HL-60/S4 treated with phorbol 12-myristate 13-acetate at 8.2 ng/mL for 4 days and 3 days (cell line): ENCODE measurements around the gene SLC48A1.

Source experiments
- in situ Hi-C: fragments of 300-500 bp; cut with MboI; formaldehyde crosslinking; loops from 2 replicates; pipeline ENCODE4 v1.15.0; 2022; ENCODE audit warnings: low sequenced_read_pairs

The SLC48A1 gene

GRCh38 chr12:47773858-47774580, 981 bp downstream of the SLC48A1 start:
- in situ Hi-C loops = loop anchor here (10.0 kb wide), 1 partner anchor 49 kb away; the partner anchor contains the start of gene ENDOU

DNA sequence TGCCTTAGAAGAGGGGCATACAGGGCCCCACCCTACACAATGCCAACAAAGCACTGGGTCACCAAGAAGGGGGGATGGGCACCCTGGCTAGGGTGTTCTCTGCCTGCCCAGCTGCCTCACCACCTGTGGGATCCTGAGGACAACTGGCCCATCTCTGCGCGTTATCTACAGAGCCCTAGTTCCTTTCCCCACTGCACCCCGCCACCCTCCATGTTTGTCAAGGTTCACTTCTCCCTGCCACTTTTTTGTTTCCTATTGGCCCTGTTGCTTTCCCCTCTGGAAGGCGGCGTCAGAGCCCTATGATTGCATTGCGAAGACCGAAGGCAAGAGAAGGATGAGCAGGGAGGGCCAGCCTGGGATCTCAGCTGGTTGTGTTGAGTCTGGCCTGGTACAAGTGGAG, 1.6 kb downstream of the SLC48A1 start:
- in situ Hi-C loops = loop anchor here (10.0 kb wide), 1 partner anchor 50 kb away; the partner anchor contains the start of gene ENDOU

GRCh38 chr12:47775100-47775911, 2.3 kb downstream of the SLC48A1 start:
- in situ Hi-C loops = loop anchor here (10.0 kb wide), 1 partner anchor 51 kb away; the partner anchor contains the start of gene ENDOU

GRCh38 chr12:47776471-47777143, 3.6 kb downstream of the SLC48A1 start:
- in situ Hi-C loops = loop anchor here (10.0 kb wide), 1 partner anchor 52 kb away; the partner anchor contains the start of gene ENDOU

GRCh38 chr12:47777151-47777550, 4.1 kb downstream of the SLC48A1 start:
- in situ Hi-C loops = loop anchor here (10.0 kb wide), 1 partner anchor 52 kb away; the partner anchor contains the start of gene ENDOU

DNA sequence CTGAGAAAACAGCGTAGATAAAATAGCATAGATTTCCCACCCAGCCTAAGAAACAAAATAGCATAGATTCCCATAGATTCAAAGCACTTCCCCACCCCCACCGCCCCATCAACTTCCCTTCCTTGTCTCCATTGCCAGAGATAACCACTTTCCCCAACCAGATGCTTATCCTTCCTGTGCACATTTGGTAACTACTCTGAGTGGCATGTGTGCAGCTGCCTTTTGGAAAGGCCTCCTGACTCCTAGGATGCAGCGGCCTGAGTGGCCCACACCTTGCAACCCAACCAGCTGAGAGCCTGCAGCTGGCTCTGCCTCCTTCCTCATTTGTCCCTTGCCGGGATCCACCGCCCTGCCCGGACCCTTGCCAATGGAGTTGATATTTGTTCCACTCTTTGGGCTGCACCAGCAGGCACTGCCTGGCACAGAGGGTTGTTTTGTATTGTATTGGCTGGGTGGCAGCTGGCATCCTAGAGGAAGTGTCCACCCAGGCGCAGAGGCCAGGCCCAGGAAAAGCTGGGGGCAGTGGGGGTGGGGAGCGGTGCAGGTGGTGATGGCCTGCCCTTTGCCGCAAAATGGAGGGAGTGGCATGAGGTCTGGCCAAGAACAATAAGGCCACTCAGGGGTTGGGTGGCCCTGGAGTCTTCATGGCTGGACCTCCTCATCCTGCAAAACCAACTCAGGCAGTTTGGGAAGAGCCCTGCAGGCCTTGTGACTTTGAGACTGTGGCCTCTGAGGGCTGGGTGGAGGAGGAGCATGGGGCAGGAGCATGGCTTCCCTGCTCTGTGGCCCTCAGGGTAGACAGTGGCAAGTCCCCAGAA, 4.9 kb downstream of the SLC48A1 start:
- in situ Hi-C loops = loop anchor here (10.0 kb wide), 1 partner anchor 53 kb away; the partner anchor contains the start of gene ENDOU

DNA sequence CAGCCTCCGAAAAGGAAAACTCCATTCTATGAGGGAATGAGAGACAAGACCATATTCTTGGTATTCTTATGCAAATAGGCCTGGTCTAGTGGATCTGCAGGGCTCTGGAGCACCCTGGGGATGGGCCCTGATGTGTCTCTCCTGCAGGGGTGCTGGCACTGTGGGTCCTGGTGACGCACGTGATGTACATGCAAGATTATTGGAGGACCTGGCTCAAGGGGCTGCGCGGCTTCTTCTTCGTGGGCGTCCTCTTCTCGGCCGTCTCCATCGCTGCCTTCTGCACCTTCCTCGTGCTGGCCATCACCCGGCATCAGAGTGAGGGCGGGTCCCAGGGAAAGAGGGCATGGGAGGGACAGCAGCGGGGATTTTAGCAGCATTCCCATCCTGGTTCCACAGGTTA, 5.8 kb downstream of the SLC48A1 start:
- in situ Hi-C loops = loop anchor here (10.0 kb wide), 1 partner anchor 54 kb away; the partner anchor contains the start of gene ENDOU

- in situ Hi-C loops = loop anchor here (10.0 kb wide), 1 partner anchor 55 kb away; the partner anchor contains the start of gene ENDOU
These were observed 6.4 kb downstream of the SLC48A1 start for GRCh38 chr12:47779301-47779942.

GRCh38 chr12:47779943-47780504, 7.0 kb downstream of the SLC48A1 start:
- in situ Hi-C loops = loop anchor here (10.0 kb wide), 2 partner anchors 55 kb away; partner anchors contain the start of gene ENDOU

DNA sequence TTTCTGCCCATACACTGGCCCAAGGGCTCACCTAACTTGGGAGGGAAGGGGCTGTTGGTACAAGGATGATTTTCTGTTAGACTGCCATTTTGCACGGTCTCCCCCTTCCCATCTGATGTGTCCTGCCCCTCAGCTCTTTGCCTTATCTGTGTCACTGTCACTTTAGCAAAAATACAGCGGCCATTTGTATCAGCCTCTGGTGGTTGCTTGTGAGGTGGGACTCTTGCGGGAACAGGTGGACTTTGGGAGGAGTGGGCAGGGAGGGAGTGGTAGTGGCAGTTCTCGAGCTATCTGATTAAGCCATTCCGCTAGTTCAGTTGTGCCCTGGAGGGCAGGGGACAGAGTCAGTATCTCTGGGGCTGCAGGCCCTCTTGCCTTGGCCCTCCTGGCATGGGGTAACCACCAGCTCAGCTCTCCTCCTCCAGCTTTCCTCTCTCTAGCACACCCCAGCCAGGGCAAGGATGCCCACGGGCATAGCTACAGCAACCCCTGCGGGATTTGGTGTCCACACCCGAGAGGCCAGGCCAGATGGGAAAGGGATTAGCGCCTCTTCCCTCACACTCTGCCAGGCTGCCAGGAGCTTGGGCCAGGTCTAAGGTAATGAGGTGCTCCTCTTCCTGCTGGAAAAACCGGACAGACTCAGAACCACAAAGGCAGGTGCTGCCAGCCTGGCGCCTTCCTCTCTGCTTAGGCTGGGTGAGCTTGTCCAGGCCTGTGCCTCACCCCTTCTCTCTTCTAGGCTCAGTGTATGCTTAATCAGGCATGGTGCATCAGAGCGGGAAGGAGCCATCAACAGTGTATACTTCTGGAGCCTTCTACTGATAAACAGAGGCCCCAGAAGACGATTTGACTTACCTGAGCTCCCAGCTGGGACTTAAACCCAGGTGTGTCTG, 8.7 kb downstream of the SLC48A1 start:
- in situ Hi-C loops = loop anchor here (10.0 kb wide), 1 partner anchor 53 kb away; no protein-coding TSS in a partner anchor

- in situ Hi-C loops = loop anchor here (10.0 kb wide), 1 partner anchor 52 kb away; no protein-coding TSS in a partner anchor
These were observed 9.3 kb downstream of the SLC48A1 start for GRCh38 chr12:47782372-47782770.

- in situ Hi-C loops = loop anchor here (10.0 kb wide), 1 partner anchor 52 kb away; no protein-coding TSS in a partner anchor
These were observed 10.2 kb downstream of the SLC48A1 start for GRCh38 chr12:47783024-47783755.

- in situ Hi-C loops = loop anchor here (10.0 kb wide), 1 partner anchor 51 kb away; no protein-coding TSS in a partner anchor
These were observed 11.1 kb downstream of the SLC48A1 start for GRCh38 chr12:47783821-47784819.

GRCh38 chr12:47785036-47785886, 12.2 kb downstream of the SLC48A1 start:
- in situ Hi-C loops = loop anchor here (10.0 kb wide), 1 partner anchor 50 kb away; no protein-coding TSS in a partner anchor
